HS-27A (cell line): ENCODE data around the gene ACOT6.
A peak's percentile ranks its signal among the peaks of the same experiment; 100 is the strongest.
"Not testable (repeated sequence)": the region's sequence is repeated elsewhere in the genome, so short reads cannot be mapped to it uniquely, and the experiment has no call there.

Source experiments
- DNase-seq: peaks from one replicate; pipeline ENCODE4 v3.0.0-alpha.2; 2012; ENCODE audit warnings: low read depth, missing footprints

The ACOT6 gene

GRCh38 chr14:73599499-73599898, 12.8 kb upstream of the ACOT6 start:
- DNase-seq: no peak

GRCh38 chr14:73602994-73603393, 9.3 kb upstream of the ACOT6 start:
- no peak for DNase-seq

- no peak for DNase-seq
Observed at GRCh38 chr14:73606271-73606670, 6.0 kb upstream of the ACOT6 start.

GRCh38 chr14:73607241-73607640, 5.1 kb upstream of the ACOT6 start:
- no peak for DNase-seq

GRCh38 chr14:73610687-73611086, 1.6 kb upstream of the ACOT6 start:
- DNase-seq: no peak

GRCh38 chr14:73613046-73613383, 698 bp downstream of the ACOT6 start:
- DNase-seq: no peak

GRCh38 chr14:73613419-73613963, 1.2 kb downstream of the ACOT6 start:
- DNase-seq: no peak

- no peak for DNase-seq
Observed at GRCh38 chr14:73616831-73617230, 4.5 kb downstream of the ACOT6 start.

- DNase-seq: no peak
Observed at GRCh38 chr14:73619524-73619923, 7.2 kb downstream of the ACOT6 start.

GRCh38 chr14:73620268-73620667, 8.0 kb downstream of the ACOT6 start:
- DNase-seq: no peak

GRCh38 chr14:73623504-73624054, 11.3 kb downstream of the ACOT6 start:
- no peak for DNase-seq

GRCh38 chr14:73625706-73626105, 13.4 kb downstream of the ACOT6 start:
- no peak for DNase-seq

GRCh38 chr14:73627151-73627558, 14.8 kb downstream of the ACOT6 start:
- no peak for DNase-seq

- no peak for DNase-seq
Observed at GRCh38 chr14:73630009-73630780, 17.9 kb downstream of the ACOT6 start.

- peak; percentile 41 for DNase-seq
Observed at GRCh38 chr14:73633116-73634010, 21.0 kb downstream of the ACOT6 start.

GRCh38 chr14:73634011-73634833, 21.9 kb downstream of the ACOT6 start:
- DNase-seq: no peak

- DNase-seq: not testable (repeated sequence)
Observed at GRCh38 chr14:73636355-73636754, 24.0 kb downstream of the ACOT6 start.

- no peak for DNase-seq
Observed at GRCh38 chr14:73637830-73638229, 25.5 kb downstream of the ACOT6 start.

- DNase-seq: no peak
Observed at GRCh38 chr14:73640796-73641365, 28.6 kb downstream of the ACOT6 start.

- DNase-seq: peak; percentile 76
Observed at GRCh38 chr14:73644531-73645247, 32.4 kb downstream of the ACOT6 start, which contains the start of gene DNAL1. DNAL1 (plus strand) TSS chr14:73644986; CDS start chr14:73645040, 54 bp downstream.

- no peak for DNase-seq
Observed at GRCh38 chr14:73645248-73645610, 32.9 kb downstream of the ACOT6 start.
